HG02973 (cell line): ENCODE data around the gene SYDE2.
A peak's percentile ranks its signal among the peaks of the same experiment; 100 is the strongest.
"Not testable (repeated sequence)": the region's sequence is repeated elsewhere in the genome, so short reads cannot be mapped to it uniquely, and the experiment has no call there.

Experiments used
- ATAC-seq: cut with Tn5 transposase; IDR thresholded peaks from one replicate; pipeline ENCODE4 v1.9.1; 2021; ENCODE audit warnings: moderate library complexity; ENCODE audit not compliant: unreplicated experiment

SYDE2 gene

GRCh38 chr1:85214654-85215053 lies 13.8 kb upstream of the SYDE2 start:
- no peak for ATAC-seq

- no peak for ATAC-seq
Observed at GRCh38 chr1:85208488-85208887, 7.7 kb upstream of the SYDE2 start.

DNA sequence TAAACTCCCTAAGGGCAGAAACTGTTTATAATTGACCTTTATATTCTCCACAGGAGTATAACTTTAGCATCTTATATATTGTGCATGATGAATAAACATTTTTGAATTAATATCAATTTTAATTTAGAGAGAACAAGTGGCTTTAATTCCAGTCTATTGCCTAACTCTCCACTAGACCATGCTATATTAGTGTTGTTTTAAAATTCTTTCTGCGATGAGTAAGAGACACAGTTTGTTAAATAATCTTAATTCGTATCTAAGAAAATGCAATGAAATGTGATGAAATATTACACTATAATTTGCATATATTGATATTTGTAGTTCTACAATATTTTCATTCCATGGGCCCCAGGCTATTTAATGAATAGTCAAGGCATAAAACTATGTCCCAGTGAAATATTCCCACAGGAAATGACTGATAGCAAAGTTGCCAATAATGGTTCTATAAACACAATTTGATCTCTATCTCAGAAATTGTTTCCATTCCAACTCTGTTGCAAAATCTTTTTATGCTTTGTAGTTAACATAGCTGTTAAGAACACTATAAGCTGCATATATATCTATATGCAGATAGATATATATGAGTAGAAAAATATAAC lies 2.9 kb upstream of the SYDE2 start:
- ATAC-seq, result no peak

GRCh38 chr1:85202864-85203255 lies 2.0 kb upstream of the SYDE2 start:
- ATAC-seq, result no peak

- no peak for ATAC-seq
Observed at GRCh38 chr1:85202092-85202863, 1.5 kb upstream of the SYDE2 start.

GRCh38 chr1:85201340-85202091 lies 700 bp upstream of the SYDE2 start:
- peak; percentile 43 for ATAC-seq

DNA sequence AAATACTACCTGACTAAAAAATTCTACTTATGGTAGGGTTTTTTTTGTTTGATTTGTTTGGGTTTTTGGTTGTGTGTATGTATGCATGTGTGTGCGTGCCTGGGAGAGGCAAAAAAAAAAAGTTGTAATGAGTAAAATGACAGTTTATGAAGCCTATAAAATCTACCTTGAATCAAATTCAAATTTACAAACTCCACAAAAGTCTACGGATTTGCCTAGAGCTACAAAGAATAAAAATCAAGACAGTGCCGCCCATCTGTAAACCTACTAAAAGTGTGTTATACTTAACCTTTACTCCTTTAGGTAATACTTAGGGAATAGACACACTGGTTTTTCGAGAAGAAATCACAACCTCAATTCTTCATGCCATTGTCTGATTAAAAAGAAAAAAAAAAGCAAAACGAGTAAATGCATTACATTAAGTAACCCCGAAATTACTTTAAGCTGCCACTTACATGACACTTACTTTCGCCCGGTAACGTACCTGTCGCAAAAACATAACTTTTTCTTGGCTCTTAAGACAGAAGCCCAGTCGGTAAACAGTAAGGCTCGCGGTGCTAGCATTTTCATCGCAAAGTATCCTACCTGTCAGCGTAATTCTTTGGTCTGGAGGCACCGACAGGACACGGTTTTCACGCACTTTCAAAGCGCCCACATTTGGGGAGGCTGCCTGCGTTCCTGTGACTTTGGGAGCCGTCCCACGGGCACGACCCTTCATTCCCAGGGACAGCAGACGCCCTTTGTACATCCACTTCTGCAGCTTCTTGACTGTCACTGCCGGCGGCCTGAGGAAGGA lies 951 bp downstream of the SYDE2 start:
- peak; percentile 23 for ATAC-seq

GRCh38 chr1:85198864-85199263 lies 2.0 kb downstream of the SYDE2 start:
- no peak for ATAC-seq

DNA sequence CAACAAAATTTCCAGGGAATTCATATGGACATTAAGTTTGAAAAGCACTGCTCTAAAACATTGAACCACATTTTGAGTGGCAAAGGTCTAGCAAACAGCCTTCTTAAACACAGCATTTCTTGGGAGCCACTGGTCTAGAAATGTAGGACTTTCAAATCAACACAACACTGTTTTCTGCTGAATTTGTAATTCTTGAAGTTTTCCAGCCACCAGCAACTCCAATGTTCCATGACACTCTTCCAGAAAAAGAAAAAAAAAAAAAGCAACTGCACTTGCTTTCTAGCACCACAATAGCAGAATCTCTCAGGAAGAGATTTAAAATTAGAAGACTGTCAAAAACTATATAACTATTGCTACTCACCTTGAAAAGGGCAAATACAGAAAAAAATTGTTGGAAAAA lies 4.5 kb downstream of the SYDE2 start:
- ATAC-seq, result no peak

DNA sequence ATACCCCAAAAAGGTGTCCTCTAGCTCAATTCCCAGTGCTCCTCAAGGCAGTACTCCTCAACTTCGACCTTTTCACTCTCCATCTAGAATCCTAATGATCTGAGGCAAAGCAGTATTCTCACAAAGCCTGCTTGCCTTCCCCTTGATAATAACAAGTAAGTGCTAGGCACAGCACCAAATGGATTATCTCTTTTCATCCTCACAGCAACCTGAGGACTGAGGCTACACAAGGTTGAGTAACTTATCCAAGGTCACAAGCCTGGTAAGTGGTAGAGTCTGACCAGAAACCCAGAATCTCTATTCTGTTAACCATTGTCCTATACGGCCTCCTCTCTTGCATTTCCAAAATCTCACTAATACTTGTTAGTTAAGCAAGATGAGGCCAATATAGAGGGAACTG lies 5.1 kb downstream of the SYDE2 start:
- no peak for ATAC-seq

DNA sequence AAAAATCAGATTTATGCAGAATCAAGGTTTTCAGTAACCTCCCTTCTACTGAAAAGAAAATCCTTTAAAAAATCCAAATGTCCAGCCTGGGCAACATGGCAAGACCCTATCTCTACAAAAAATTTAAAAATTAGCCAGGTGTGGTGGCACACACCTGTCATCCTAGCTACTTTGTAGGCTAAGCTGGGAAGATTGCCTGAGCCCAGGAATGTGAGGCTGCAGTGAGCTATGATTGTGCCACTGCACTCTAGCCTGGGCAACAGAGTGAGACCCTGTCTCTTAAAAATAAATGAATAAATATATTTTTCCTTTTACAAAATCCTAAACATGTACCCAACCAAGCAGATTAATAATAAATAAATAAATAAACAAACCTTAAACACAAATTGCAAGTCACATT lies 8.7 kb downstream of the SYDE2 start:
- ATAC-seq, result not testable (repeated sequence)

GRCh38 chr1:85189120-85189519 lies 11.7 kb downstream of the SYDE2 start:
- ATAC-seq, result no peak

DNA sequence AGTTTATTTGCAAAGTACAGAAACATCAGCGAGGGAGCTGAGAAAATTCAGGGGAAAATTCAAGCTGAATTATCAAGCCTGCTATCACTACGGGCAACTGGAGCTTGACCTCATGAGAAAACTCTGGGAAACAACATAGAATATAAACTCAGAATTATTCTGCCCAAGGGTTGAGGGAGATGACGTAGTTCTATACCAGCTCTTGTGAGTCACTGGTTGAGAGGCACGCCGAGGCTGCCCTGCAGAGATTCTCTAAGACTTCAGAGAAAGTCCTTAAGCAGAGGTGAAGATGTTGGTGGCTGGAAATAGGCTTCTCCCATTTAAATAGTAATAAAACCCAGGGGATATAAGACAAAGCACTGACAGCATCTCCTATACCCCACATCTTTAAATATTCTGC lies 12.3 kb downstream of the SYDE2 start:
- ATAC-seq, result no peak

DNA sequence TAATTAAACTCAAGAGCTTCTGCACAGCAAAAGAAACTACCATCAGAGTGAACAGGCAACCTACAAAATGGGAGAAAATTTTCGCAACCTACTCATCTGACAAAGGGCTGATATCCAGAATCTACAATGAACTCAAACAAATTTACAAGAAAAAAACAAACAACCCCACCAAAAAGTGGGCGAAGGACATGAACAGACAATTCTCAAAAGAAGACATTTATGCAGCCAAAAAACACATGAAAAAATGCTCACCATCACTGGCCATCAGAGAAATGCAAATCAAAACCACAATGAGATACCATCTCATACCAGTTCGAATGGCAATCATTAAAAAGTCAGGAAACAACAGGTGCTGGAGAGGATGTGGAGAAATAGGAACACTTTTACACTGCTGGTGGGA lies 13.8 kb downstream of the SYDE2 start:
- not testable (repeated sequence) for ATAC-seq

DNA sequence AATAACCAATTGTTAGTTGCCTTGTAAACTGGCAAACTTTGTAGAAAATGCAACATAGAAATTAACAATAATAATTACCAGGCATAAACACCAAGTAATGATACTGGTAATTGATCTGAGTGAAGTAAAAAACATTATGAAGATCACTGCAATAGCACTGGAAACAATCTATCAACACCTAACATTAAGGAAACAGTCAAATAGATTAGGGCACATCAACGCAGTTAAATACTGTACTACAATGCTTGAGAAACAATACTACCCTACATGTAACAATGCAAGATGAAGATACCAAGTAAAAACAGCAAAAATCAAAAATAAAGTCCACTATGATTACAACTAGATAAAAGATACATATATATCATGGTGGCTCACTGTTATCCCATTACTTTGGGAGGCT lies 16.6 kb downstream of the SYDE2 start:
- no peak for ATAC-seq

- no peak for ATAC-seq
Observed at GRCh38 chr1:85182700-85183099, 18.1 kb downstream of the SYDE2 start.

DNA sequence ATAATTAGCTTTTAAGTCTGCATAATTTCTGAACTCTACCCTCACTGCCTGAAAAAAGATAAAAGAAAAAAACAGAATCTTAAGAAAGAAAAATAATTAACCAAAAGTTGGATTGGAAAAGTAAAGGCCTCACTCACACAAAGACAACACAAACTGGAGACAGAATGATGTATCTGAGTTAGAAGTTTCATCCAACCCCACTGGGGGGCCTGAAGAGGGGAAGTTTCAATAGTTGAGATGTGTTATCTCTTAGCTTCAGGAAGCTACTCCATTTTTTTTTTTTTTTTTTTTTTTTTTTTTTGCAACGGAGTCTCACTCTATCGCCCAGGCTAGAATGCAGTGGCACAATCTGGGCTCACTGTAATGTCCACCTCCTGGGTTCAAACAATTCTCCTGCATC lies 19.9 kb downstream of the SYDE2 start:
- no peak for ATAC-seq

GRCh38 chr1:85179522-85179921 lies 21.3 kb downstream of the SYDE2 start:
- no peak for ATAC-seq

GRCh38 chr1:85178396-85178795 lies 22.4 kb downstream of the SYDE2 start:
- no peak for ATAC-seq

GRCh38 chr1:85174503-85174902 lies 26.3 kb downstream of the SYDE2 start:
- ATAC-seq, result no peak

- no peak for ATAC-seq
Observed at GRCh38 chr1:85172684-85173337, 28.0 kb downstream of the SYDE2 start.
